GM23338 (cell line): ENCODE data around the gene TTC33. TPM values are rescaled to one million over a fixed set of nuclear protein-coding genes. Genes with fewer than 3 reads are reported as not detected.

Experiments used
- ATAC-seq: fragments of 200-7000 bp; cut with Tn5 transposase; 3 replicates; pipeline ENCODE4 v1.9.1; 2020
- DNase-seq: peaks from one replicate; pipeline ENCODE4 v3.0.0-alpha.2; 2015; ENCODE audit warnings: low spot score
- H2AFZ ChIP-seq: fragments of 200-600 bp; sonication (generic); 2 replicates; pipeline ENCODE4 v1.8.0; 2016; ENCODE audit warnings: antibody characterized with exemption, mild to moderate bottlenecking, moderate library complexity
- H3F3A ChIP-seq: fragments of 200-600 bp; sonication (generic); replicated peaks from 2 replicates; pipeline ENCODE4 v1.8.0; 2017; ENCODE audit warnings: antibody characterized with exemption, mixed run types, low read depth
- H3K27ac ChIP-seq: fragments of 200-600 bp; sonication (generic); 2 replicates; pipeline ENCODE4 v1.6.1; 2016; ENCODE audit warnings: low read depth
- H3K27me3 ChIP-seq: fragments of 200-600 bp; sonication (generic); 2 replicates; pipeline ENCODE4 v1.8.0; 2016; ENCODE audit warnings: mild to moderate bottlenecking, mixed run types, moderate library complexity; ENCODE audit not compliant: insufficient read depth
- H3K36me3 ChIP-seq: fragments of 200-600 bp; sonication (generic); 2 replicates; pipeline ENCODE4 v1.8.0; 2016; ENCODE audit warnings: mild to moderate bottlenecking; ENCODE audit not compliant: insufficient read depth
- H3K4me1 ChIP-seq: fragments of 200-600 bp; sonication (generic); 2 replicates; pipeline ENCODE4 v1.8.0; 2016; ENCODE audit warnings: mild to moderate bottlenecking, moderate library complexity; ENCODE audit not compliant: insufficient read depth
- H3K4me2 ChIP-seq: fragments of 200-600 bp; sonication (generic); 2 replicates; pipeline ENCODE4 v1.7.1; 2017; ENCODE audit warnings: mixed run types
- H3K4me3 ChIP-seq: fragments of 200-600 bp; sonication (generic); 2 replicates; pipeline ENCODE4 v1.6.1; 2016; ENCODE audit warnings: mixed run types
- H3K79me2 ChIP-seq: fragments of 200-600 bp; sonication (generic); replicated peaks from 2 replicates; pipeline ENCODE4 v1.8.0; 2017; ENCODE audit warnings: mild to moderate bottlenecking; ENCODE audit not compliant: insufficient read depth
- H3K9me2 ChIP-seq: fragments of 200-600 bp; sonication (generic); 2 replicates; pipeline ENCODE4 v1.8.0; 2017; ENCODE audit not compliant: insufficient read depth
- H4K20me1 ChIP-seq: fragments of 200-600 bp; sonication (generic); replicated peaks from 2 replicates; pipeline ENCODE4 v1.8.0; 2017; ENCODE audit warnings: mild to moderate bottlenecking; ENCODE audit not compliant: insufficient read depth
- H3K27ac Mint-ChIP-seq: 2 replicates; pipeline ENCODE4 v1.8.0; 2020; ENCODE audit warnings: inconsistent platforms, mild to moderate bottlenecking, moderate library complexity, mixed read lengths
- H3K27me3 Mint-ChIP-seq: 3 replicates; pipeline ENCODE4 v1.8.0; 2022; ENCODE audit warnings: low read depth, mild to moderate bottlenecking, moderate library complexity, mixed read lengths, inconsistent platforms; ENCODE audit not compliant: insufficient read depth, poor library complexity
- H3K36me3 Mint-ChIP-seq: 3 replicates; pipeline ENCODE4 v1.8.0; 2021; ENCODE audit warnings: low read depth, mild to moderate bottlenecking, inconsistent platforms, moderate library complexity, mixed read lengths
- H3K4me1 Mint-ChIP-seq: 3 replicates; pipeline ENCODE4 v1.8.0; 2020; ENCODE audit warnings: mild to moderate bottlenecking, inconsistent platforms, mixed read lengths
- H3K4me3 Mint-ChIP-seq: 3 replicates; pipeline ENCODE4 v1.8.0; 2021; ENCODE audit warnings: moderate library complexity, mild to moderate bottlenecking, inconsistent platforms, mixed read lengths
- H3K9me3 Mint-ChIP-seq: 3 replicates; pipeline ENCODE4 v1.8.0; 2020; ENCODE audit warnings: moderate library complexity, mild to moderate bottlenecking, inconsistent platforms, mixed read lengths
- POLR2AphosphoS5 ChIP-seq: IDR thresholded peaks from 2 replicates; pipeline ENCODE4 v1.6.1; 2016; ENCODE audit warnings: antibody characterized with exemption, low read depth
- STAT1 ChIP-seq: IDR thresholded peaks from one replicate; pipeline ENCODE4 v1.6.1; 2016; ENCODE audit warnings: antibody characterized with exemption; ENCODE audit not compliant: unreplicated experiment
- polyA plus RNA-seq: library from polyadenylated mRNA; unstranded; fragments of >200 nt; fragmentation: Nextera tagmentation; extraction: Ambion mirVana; gene quantifications from 2 replicates; pipeline ENCODE4 v1.2.1, GENCODE V29; 2016
- total RNA-seq: library from RNA; depleted of rRNA; stranded (reverse); fragments of >200 nt; shearing (Covaris generic); gene quantifications from 2 replicates; pipeline ENCODE4 v1.2.3, GENCODE V29; 2014
- TF ChIP-seq, protein P1 (sequence below): fragments of 250-450 bp; sonication (Bioruptor Pico); IDR thresholded peaks from 2 replicates; pipeline ENCODE4 v1.5.0; 2020; ENCODE audit warnings: mild to moderate bottlenecking, moderate library complexity
- TF ChIP-seq, protein P2 (sequence below), 2 experiments: fragments of 200-600 bp in 1 of 2; sonication (generic) in 1 of 2; conservative IDR thresholded peaks; 2 replicates each; pipeline versions ENCODE4 v1.5.1 to v1.6.1; 2016 to 2017; ENCODE audit warnings: antibody characterized with exemption in 2 of 2, low read depth in 2 of 2, mild to moderate bottlenecking in 2 of 2, moderate library complexity in 1 of 2
- TF ChIP-seq, protein P3 (sequence below): IDR thresholded peaks from one replicate; pipeline ENCODE4 v1.6.1; 2018; ENCODE audit warnings: antibody characterized with exemption; ENCODE audit not compliant: unreplicated experiment

Gene TTC33
- total and polyA plus RNA-seq, 2 experiments from 2014 or later: 4.1 to 11.5 TPM

GRCh38 chr5:40678460-40679147 lies 77.2 kb downstream of the TTC33 start:
- peaks cover 5% of the 10 kb centered on the region; the same call in 1 of the 2 replicates for H4K20me1 ChIP-seq
- TF ChIP-seq, protein P1, sequence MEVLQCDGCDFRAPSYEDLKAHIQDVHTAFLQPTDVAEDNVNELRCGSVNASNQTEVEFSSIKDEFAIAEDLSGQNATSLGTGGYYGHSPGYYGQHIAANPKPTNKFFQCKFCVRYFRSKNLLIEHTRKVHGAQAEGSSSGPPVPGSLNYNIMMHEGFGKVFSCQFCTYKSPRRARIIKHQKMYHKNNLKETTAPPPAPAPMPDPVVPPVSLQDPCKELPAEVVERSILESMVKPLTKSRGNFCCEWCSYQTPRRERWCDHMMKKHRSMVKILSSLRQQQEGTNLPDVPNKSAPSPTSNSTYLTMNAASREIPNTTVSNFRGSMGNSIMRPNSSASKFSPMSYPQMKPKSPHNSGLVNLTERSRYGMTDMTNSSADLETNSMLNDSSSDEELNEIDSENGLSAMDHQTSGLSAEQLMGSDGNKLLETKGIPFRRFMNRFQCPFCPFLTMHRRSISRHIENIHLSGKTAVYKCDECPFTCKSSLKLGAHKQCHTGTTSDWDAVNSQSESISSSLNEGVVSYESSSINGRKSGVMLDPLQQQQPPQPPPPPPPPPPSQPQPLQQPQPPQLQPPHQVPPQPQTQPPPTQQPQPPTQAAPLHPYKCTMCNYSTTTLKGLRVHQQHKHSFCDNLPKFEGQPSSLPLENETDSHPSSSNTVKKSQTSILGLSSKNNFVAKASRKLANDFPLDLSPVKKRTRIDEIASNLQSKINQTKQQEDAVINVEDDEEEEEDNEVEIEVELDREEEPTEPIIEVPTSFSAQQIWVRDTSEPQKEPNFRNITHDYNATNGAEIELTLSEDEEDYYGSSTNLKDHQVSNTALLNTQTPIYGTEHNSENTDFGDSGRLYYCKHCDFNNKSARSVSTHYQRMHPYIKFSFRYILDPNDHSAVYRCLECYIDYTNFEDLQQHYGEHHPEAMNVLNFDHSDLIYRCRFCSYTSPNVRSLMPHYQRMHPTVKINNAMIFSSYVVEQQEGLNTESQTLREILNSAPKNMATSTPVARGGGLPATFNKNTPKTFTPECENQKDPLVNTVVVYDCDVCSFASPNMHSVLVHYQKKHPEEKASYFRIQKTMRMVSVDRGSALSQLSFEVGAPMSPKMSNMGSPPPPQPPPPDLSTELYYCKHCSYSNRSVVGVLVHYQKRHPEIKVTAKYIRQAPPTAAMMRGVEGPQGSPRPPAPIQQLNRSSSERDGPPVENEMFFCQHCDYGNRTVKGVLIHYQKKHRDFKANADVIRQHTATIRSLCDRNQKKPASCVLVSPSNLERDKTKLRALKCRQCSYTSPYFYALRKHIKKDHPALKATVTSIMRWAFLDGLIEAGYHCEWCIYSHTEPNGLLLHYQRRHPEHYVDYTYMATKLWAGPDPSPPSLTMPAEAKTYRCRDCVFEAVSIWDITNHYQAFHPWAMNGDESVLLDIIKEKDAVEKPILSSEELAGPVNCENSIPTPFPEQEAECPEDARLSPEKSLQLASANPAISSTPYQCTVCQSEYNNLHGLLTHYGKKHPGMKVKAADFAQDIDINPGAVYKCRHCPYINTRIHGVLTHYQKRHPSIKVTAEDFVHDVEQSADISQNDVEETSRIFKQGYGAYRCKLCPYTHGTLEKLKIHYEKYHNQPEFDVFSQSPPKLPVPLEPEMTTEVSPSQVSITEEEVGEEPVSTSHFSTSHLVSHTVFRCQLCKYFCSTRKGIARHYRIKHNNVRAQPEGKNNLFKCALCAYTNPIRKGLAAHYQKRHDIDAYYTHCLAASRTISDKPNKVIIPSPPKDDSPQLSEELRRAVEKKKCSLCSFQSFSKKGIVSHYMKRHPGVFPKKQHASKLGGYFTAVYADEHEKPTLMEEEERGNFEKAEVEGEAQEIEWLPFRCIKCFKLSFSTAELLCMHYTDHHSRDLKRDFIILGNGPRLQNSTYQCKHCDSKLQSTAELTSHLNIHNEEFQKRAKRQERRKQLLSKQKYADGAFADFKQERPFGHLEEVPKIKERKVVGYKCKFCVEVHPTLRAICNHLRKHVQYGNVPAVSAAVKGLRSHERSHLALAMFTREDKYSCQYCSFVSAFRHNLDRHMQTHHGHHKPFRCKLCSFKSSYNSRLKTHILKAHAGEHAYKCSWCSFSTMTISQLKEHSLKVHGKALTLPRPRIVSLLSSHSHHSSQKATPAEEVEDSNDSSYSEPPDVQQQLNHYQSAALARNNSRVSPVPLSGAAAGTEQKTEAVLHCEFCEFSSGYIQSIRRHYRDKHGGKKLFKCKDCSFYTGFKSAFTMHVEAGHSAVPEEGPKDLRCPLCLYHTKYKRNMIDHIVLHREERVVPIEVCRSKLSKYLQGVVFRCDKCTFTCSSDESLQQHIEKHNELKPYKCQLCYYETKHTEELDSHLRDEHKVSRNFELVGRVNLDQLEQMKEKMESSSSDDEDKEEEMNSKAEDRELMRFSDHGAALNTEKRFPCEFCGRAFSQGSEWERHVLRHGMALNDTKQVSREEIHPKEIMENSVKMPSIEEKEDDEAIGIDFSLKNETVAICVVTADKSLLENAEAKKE (CRISPR knock-in tag): 0 out of 2 replicates have a peak, but pooled peaks have one; percentile 20
- no peak for TF ChIP-seq POLR2AphosphoS5
- TF ChIP-seq, protein P2, sequence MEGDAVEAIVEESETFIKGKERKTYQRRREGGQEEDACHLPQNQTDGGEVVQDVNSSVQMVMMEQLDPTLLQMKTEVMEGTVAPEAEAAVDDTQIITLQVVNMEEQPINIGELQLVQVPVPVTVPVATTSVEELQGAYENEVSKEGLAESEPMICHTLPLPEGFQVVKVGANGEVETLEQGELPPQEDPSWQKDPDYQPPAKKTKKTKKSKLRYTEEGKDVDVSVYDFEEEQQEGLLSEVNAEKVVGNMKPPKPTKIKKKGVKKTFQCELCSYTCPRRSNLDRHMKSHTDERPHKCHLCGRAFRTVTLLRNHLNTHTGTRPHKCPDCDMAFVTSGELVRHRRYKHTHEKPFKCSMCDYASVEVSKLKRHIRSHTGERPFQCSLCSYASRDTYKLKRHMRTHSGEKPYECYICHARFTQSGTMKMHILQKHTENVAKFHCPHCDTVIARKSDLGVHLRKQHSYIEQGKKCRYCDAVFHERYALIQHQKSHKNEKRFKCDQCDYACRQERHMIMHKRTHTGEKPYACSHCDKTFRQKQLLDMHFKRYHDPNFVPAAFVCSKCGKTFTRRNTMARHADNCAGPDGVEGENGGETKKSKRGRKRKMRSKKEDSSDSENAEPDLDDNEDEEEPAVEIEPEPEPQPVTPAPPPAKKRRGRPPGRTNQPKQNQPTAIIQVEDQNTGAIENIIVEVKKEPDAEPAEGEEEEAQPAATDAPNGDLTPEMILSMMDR (conservative IDR thresholded peaks at IDR 0.05; ENCODE audit: low read depth in 2 of 2): no peak
- TF ChIP-seq STAT1: no peak
- TF ChIP-seq, protein P3, sequence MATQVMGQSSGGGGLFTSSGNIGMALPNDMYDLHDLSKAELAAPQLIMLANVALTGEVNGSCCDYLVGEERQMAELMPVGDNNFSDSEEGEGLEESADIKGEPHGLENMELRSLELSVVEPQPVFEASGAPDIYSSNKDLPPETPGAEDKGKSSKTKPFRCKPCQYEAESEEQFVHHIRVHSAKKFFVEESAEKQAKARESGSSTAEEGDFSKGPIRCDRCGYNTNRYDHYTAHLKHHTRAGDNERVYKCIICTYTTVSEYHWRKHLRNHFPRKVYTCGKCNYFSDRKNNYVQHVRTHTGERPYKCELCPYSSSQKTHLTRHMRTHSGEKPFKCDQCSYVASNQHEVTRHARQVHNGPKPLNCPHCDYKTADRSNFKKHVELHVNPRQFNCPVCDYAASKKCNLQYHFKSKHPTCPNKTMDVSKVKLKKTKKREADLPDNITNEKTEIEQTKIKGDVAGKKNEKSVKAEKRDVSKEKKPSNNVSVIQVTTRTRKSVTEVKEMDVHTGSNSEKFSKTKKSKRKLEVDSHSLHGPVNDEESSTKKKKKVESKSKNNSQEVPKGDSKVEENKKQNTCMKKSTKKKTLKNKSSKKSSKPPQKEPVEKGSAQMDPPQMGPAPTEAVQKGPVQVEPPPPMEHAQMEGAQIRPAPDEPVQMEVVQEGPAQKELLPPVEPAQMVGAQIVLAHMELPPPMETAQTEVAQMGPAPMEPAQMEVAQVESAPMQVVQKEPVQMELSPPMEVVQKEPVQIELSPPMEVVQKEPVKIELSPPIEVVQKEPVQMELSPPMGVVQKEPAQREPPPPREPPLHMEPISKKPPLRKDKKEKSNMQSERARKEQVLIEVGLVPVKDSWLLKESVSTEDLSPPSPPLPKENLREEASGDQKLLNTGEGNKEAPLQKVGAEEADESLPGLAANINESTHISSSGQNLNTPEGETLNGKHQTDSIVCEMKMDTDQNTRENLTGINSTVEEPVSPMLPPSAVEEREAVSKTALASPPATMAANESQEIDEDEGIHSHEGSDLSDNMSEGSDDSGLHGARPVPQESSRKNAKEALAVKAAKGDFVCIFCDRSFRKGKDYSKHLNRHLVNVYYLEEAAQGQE: no peak
- H3K79me2 ChIP-seq: no peaks in the 10 kb centered on the region
- H3K4me3 Mint-ChIP-seq: peak overlapping the region; percentile 86
- no peaks in the 10 kb centered on the region for H3K36me3 Mint-ChIP-seq
- peak overlapping the region; percentile 76; the same call in 1 of the 2 replicates for H3K27ac Mint-ChIP-seq
- H3K27me3 Mint-ChIP-seq: peaks cover 38% of the 10 kb centered on the region
- H3K4me2 ChIP-seq: peak overlapping the region; percentile 84
- peaks cover 2% of the 10 kb centered on the region; the same call in 1 of the 3 replicates for H3K9me3 Mint-ChIP-seq
- peaks cover 49% of the 10 kb centered on the region for H3K27me3 ChIP-seq
- 0 out of 2 replicates have a peak, but pooled peaks cover 9% of the 10 kb centered on the region for H3F3A ChIP-seq
- no peak for ATAC-seq
- H3K4me3 ChIP-seq: peak overlapping the region; percentile 57
- no peaks in the 10 kb centered on the region for H3K36me3 ChIP-seq
- H3K4me1 ChIP-seq: peaks cover 17% of the 10 kb centered on the region
- H2AFZ ChIP-seq: peak overlapping the region; percentile 90
- H3K4me1 Mint-ChIP-seq: peaks cover 35% of the 10 kb centered on the region
- DNase-seq: no peak
- H3K9me2 ChIP-seq: no peaks in the 10 kb centered on the region
- peak overlapping the region; percentile 60 for H3K27ac ChIP-seq
